HepG2 (cell line): ENCODE data around the gene WARS2. TPM values are rescaled to one million over a fixed set of nuclear protein-coding genes. Genes with fewer than 3 reads are reported as not detected.

Experiments
- ATAC-seq: fragments of 200-7000 bp; cut with Tn5 transposase; 3 replicates; pipeline ENCODE4 v1.9.1; 2020; ENCODE audit warnings: mild to moderate bottlenecking, moderate library complexity
- BruUV-seq: library from RNA; stranded (reverse); fragments of 400-500 nt; replicated peaks from 2 replicates; lab custom pipeline; 2021; lab: Mats Ljungman, UMichigan
- CTCF ChIA-PET: fragments of 300-600 bp; formaldehyde crosslinking; extraction: SDS; loops from one replicate; lab custom pipeline; 2021; ENCODE audit warnings: low total read pairs, inconsistent platforms, low intra/inter-chr PET ratio; lab: Yijun Ruan, JAX
- POLR2A ChIA-PET: fragments of 350-600 bp; sonication (Branson Sonifier 250); formaldehyde crosslinking; loops from one replicate; lab custom pipeline; 2020; ENCODE audit warnings: antibody characterized with exemption, inconsistent platforms; lab: Yijun Ruan, JAX
- DNase-seq: peaks from one replicate; pipeline ENCODE4 v3.0.0-alpha.2; 2015; ENCODE audit warnings: low spot score
- FAIRE-seq: peaks from 3 replicates; lab custom pipeline; 2011; peaks lifted over from hg19 to GRCh38; lab: Jason Lieb, UNC
- H2AFZ ChIP-seq: one replicate; pipeline ENCODE4 v1.6.1; 2011; ENCODE audit warnings: low read length, inconsistent platforms
- H3K27ac ChIP-seq: fragments of 300-600 bp; 3 replicates; pipeline ENCODE4 v1.8.0; 2011; ENCODE audit warnings: mixed run types, mild to moderate bottlenecking, mixed read lengths, low read length, inconsistent platforms; ENCODE audit not compliant: insufficient read depth; ENCODE audit errors: extremely low read length
- H3K27me3 ChIP-seq, 2 experiments: fragments of 200-600 bp in 1 of 2; 2 replicates in 1 of 2; 3 replicates in 1 of 2; pipeline versions ENCODE4 v1.6.0 to v1.8.0; 2011; ENCODE audit warnings: low read length in 2 of 2, mild to moderate bottlenecking in 2 of 2, moderate library complexity in 2 of 2, inconsistent platforms in 1 of 2; ENCODE audit not compliant: insufficient read depth in 2 of 2, control insufficient read depth in 1 of 2
- H3K36me3 ChIP-seq, 2 experiments: fragments of 200-600 bp in 1 of 2; replicated peaks in 1 of 2; 2 replicates in 1 of 2; 3 replicates in 1 of 2; pipeline versions ENCODE4 v1.5.1 to v1.8.0; 2011; ENCODE audit warnings: low read length in 2 of 2, inconsistent platforms in 1 of 2; ENCODE audit not compliant: insufficient read depth in 2 of 2, control insufficient read depth in 1 of 2
- H3K4me1 ChIP-seq: 2 replicates; pipeline ENCODE4 v1.5.1; 2012; ENCODE audit warnings: low read length, inconsistent platforms; ENCODE audit not compliant: insufficient read depth
- H3K4me2 ChIP-seq: 2 replicates; pipeline ENCODE4 v1.6.0; 2011; ENCODE audit warnings: low read depth, low read length, inconsistent platforms
- H3K4me3 ChIP-seq, 3 experiments: fragments of 200-600 bp in 1 of 3; sonication (generic), shearing (Covaris generic) in 1 of 3; replicated peaks in 1 of 3; 2 replicates each; pipeline ENCODE4 v1.5.1; 2011 to 2016; ENCODE audit warnings: low read length in 3 of 3, inconsistent platforms in 2 of 3, low read depth in 2 of 3, mild to moderate bottlenecking in 2 of 3, control low read depth in 1 of 3, mixed read lengths in 1 of 3; ENCODE audit not compliant: insufficient read depth in 1 of 3
- H3K79me2 ChIP-seq: one replicate; pipeline ENCODE4 v1.6.1; 2011; ENCODE audit warnings: low read length, inconsistent platforms; ENCODE audit not compliant: insufficient read depth
- H3K9ac ChIP-seq: 2 replicates; pipeline ENCODE4 v1.6.0; 2011; ENCODE audit warnings: mild to moderate bottlenecking, low read depth, low read length, inconsistent platforms; ENCODE audit not compliant: insufficient read depth
- H3K9me3 ChIP-seq: 2 replicates; pipeline ENCODE4 v1.5.1; 2012; ENCODE audit warnings: mild to moderate bottlenecking, low read length
- H4K20me1 ChIP-seq: 2 replicates; pipeline ENCODE4 v1.6.0; 2011; ENCODE audit warnings: inconsistent platforms, mild to moderate bottlenecking, low read length, moderate library complexity; ENCODE audit not compliant: insufficient read depth
- ATF2 ChIP-seq: sonication (generic); formaldehyde crosslinking; IDR thresholded peaks from 2 replicates; pipeline ENCODE4 v1.4.0; 2020; ENCODE audit warnings: missing genetic modification reagents
- GATAD1 ChIP-seq: IDR thresholded peaks from 2 replicates; pipeline ENCODE4 v1.6.1; 2016; ENCODE audit warnings: missing genetic modification reagents, missing compliant biosample characterization
- MBNL3 ChIP-seq: fragments of 250-450 bp; sonication (Bioruptor Pico); conservative IDR thresholded peaks from 2 replicates; pipeline ENCODE4 v1.8.0; 2022; ENCODE audit warnings: mild to moderate bottlenecking, inconsistent platforms
- REPIN1 ChIP-seq: sonication (generic); formaldehyde crosslinking; IDR thresholded peaks from 2 replicates; pipeline ENCODE4 v1.8.0; 2022; ENCODE audit warnings: missing genetic modification reagents, low read depth, mild to moderate bottlenecking, borderline replicate concordance
- RFXAP ChIP-seq: sonication (generic); formaldehyde crosslinking; IDR thresholded peaks from 2 replicates; pipeline ENCODE4 v1.4.0; 2020; ENCODE audit warnings: missing genetic modification reagents, borderline replicate concordance
- SOX5 ChIP-seq: IDR thresholded peaks from 2 replicates; pipeline ENCODE4 v1.6.1; 2016; ENCODE audit warnings: borderline replicate concordance
- ZBTB40 ChIP-seq, 2 experiments: fragments of 450-650 bp in 1 of 2; sonication (generic) in 1 of 2; formaldehyde crosslinking in 1 of 2; IDR thresholded peaks; 2 replicates each; pipeline versions ENCODE4 v1.6.1 to v1.8.0; 2016 to 2022; ENCODE audit warnings: antibody characterized with exemption in 1 of 2, mild to moderate bottlenecking in 1 of 2, missing genetic modification reagents in 1 of 2
- ZBTB44 ChIP-seq: sonication (generic); formaldehyde crosslinking; IDR thresholded peaks from 2 replicates; pipeline ENCODE4 v1.4.0; 2020; ENCODE audit warnings: missing genetic modification reagents
- ZNF75D ChIP-seq: sonication (generic); formaldehyde crosslinking; IDR thresholded peaks from 2 replicates; pipeline ENCODE4 v1.8.1; 2023; ENCODE audit warnings: missing genetic modification reagents, mild to moderate bottlenecking, borderline replicate concordance
- ZSCAN30 ChIP-seq: sonication (generic); formaldehyde crosslinking; IDR thresholded peaks from 2 replicates; pipeline ENCODE4 v1.5.0; 2020; ENCODE audit warnings: mild to moderate bottlenecking, missing genetic modification reagents
- ZSCAN5A ChIP-seq: sonication (generic); formaldehyde crosslinking; IDR thresholded peaks from 2 replicates; pipeline ENCODE4 v1.8.0; 2022; ENCODE audit warnings: mild to moderate bottlenecking, missing genetic modification reagents, borderline replicate concordance
- WGBS: methylation state at CpG from one replicate; pipeline ENCODE4 v1.1.6; 2017; ENCODE audit warnings: low lambda C conversion rate; 5-methylcytosine and 5-hydroxymethylcytosine counted together
- in situ Hi-C: cut with HindIII; loops from 2 replicates; pipeline ENCODE4 v1.10.0; 2017; ENCODE audit warnings: low pct_unique_long_range_greater_than_20kb; ENCODE audit not compliant: extremely low pct_ligation_motif_present
- intact Hi-C: fragments of 100-400 bp; cut with micrococcal nuclease; formaldehyde crosslinking; loops from one replicate; pipeline ENCODE4 v1.10.0; 2022; ENCODE audit not compliant: unreplicated experiment
- polyA plus RNA-seq, 8 experiments: library from polyadenylated mRNA; depleted of rRNA in 3 of 8; stranded (reverse) in 7 of 8; unstranded in 1 of 8; fragments of >200 nt; fragmentation: Illumina TruSeq in 4 of 8; extraction: Trizol in 4 of 8; gene quantifications; 2 replicates each; pipeline versions ENCODE4 v1.2.1 to v1.2.3, GENCODE V29; 2011 to 2016; ENCODE audit warnings: low read depth in 4 of 8, missing spikeins in 1 of 8, mixed read lengths in 1 of 8; ENCODE audit not compliant: insufficient read depth in 1 of 8
- total RNA-seq, 5 experiments: library from RNA; depleted of rRNA; stranded (reverse); fragments of >200 nt; fragmentation: Illumina TruSeq; extraction: Trizol; gene quantifications; 2 replicates each; pipeline ENCODE4 v1.2.3, GENCODE V29; 2016; ENCODE audit warnings: low read depth in 1 of 5

The WARS2 gene
- total and polyA plus RNA-seq, 2 of the 13 experiments (the other 11 are each of a cell fraction or from before 2014, with no cell fraction given), result 12.4 to 18.8 TPM

- H4K20me1 ChIP-seq, result no peaks in the 10 kb centered on the region
- CTCF ChIA-PET, result no interaction called here
- DNase-seq (no peak), ATAC-seq (no peak), FAIRE-seq (no peak)
- 93% methylated on average over 1 of the region's 1 CpG for WGBS
- no peak overlapping the region for H3K4me3 ChIP-seq
- H3K4me1 ChIP-seq, result no peaks in the 10 kb centered on the region
- H3K9me3 ChIP-seq, result no peaks in the 10 kb centered on the region
- no peak overlapping the region for H3K4me2 ChIP-seq
- H3K79me2 ChIP-seq, result no peaks in the 10 kb centered on the region
- H3K27me3 ChIP-seq, result no peaks in the 10 kb centered on the region
- BruUV-seq, result no TSS peak
- in situ Hi-C loops, result no loop called here
- no peak overlapping the region for H2AFZ ChIP-seq
- POLR2A ChIA-PET, result no interaction called here
- no peak overlapping the region for H3K27ac ChIP-seq
- intact Hi-C loops, result no loop called here
- no peaks in the 10 kb centered on the region for H3K36me3 ChIP-seq
- no peak overlapping the region for H3K9ac ChIP-seq
- TF ChIP-seq ATF2 (CRISPR knock-in tag), result no peak
- TF ChIP-seq ZBTB40 (IDR thresholded peaks at IDR 0.05), result no peak
- no peak for TF ChIP-seq ZBTB40 (CRISPR knock-in tag; IDR thresholded peaks at IDR 0.05)
- TF ChIP-seq RFXAP (CRISPR knock-in tag), result no peak
- TF ChIP-seq ZNF75D (CRISPR knock-in tag), result no peak
- TF ChIP-seq ZSCAN30 (CRISPR knock-in tag), result no peak
- no peak for TF ChIP-seq SOX5 (CRISPR knock-in tag)
- TF ChIP-seq ZSCAN5A (CRISPR knock-in tag), result no peak
- TF ChIP-seq GATAD1 (CRISPR knock-in tag), result no peak
- no peak for TF ChIP-seq REPIN1 (CRISPR knock-in tag)
- TF ChIP-seq ZBTB44 (CRISPR knock-in tag), result no peak
- TF ChIP-seq MBNL3 (CRISPR knock-in tag), result no peak
Observed at GRCh38 chr1:119053917-119054316, 86.5 kb downstream of the WARS2 start.
